ENCODE results near the gene MPC1.
"Not testable (repeated sequence)": the region's sequence is repeated elsewhere in the genome, so short reads cannot be mapped to it uniquely, and the experiment has no call there.

MPC1 gene

DNA sequence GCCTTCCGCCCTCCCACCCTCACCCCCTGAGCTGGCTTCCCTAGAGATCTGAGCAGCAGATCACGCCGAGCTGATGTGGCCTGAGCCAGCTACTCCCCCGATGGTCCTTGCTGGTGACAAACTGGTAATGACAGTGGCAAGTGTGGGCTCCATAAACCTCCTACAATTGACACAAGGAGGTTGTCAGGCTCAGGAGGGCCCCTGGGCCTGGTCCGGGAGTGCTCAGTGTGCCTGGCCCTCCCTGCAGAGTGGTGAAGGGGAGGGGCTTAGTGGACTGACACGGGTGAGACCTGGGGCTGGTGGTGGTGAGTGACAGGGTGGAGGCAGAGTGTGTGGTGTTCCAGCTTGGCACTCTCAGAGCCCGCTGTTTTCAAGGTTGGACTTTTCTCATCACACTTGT is 22.6 kb upstream of the MPC1 start:
- DNase-seq, result no peak

DNA sequence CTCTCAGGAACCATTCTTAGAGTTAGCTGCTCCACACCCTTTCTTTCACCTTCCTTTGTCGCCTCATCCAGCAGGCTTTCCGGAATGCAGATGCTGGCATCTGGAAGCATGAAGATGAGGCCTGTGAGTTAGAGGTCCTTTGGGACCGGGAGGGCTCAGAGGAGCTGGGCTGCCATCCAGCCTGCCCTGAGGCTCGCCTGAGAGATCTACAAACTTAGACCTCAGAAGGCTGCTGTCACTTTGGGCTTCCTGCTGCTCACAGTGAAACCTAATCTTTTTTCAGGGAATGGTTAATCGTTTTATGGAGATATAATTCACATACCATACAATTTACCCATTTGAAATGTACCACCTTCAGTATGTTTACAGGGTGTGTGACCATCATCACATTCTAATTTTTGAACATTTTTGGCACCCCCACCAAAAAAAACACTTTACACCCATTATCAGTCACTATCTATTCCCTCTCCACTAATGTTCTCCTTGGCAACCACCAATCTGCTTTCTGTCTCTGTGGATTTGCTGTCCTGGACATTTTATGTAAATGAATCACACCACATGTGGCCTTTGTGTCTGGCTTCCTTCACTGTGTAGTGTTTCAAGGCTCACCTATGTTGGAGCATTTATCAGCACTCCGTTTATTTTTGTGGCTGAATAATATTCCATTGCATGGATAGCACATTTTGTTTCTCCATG is 20.0 kb upstream of the MPC1 start:
- no peak for DNase-seq

DNA sequence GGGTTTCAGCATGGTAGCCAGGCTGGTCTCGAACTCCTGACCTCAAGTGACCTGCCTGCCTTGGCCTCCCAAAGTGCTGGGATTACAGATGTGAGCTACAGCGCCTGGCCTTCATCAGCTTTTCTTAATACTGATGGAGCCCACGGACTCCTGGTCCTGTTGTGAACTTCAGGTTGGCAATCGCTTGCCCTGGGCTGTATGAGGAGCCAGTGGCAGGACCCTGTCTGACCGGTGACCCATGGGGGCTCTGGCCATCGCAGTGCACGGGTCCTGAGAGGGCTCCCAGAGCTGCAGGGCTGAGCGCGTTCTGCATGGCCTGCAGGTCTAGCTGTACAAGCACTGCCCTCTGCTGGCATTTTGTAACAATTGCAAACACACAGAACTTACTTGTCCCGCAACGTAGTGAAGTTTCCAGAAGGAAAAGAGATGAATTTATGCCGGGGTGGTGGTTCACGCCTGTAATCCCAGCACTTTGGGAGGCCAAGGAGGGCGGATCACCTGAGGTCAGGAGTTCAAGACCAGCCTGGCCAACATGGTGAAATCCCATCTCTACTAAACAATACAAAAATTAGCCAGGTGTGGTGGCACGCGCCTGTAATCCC is 18.0 kb upstream of the MPC1 start:
- peak; percentile 64 for DNase-seq

DNA sequence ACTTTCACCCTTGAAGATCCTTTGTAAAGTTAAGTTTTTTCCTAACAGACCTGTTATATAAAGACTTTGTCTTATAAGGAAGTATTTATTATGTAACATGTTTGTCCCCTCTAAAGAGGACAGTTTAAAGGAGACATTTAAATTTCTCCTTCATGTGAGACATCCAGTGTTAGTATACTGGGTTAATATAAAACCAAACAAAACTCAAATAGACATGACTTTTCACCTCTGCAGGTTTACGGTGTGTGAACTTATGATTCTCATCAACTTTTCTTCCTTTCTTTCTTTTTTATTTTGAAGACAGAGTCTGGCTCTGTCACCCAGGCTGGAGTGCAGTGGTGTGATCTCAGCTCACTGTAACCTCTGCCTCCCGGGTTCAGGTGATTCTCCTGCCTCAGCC is 17.4 kb upstream of the MPC1 start:
- DNase-seq, result no peak

DNA sequence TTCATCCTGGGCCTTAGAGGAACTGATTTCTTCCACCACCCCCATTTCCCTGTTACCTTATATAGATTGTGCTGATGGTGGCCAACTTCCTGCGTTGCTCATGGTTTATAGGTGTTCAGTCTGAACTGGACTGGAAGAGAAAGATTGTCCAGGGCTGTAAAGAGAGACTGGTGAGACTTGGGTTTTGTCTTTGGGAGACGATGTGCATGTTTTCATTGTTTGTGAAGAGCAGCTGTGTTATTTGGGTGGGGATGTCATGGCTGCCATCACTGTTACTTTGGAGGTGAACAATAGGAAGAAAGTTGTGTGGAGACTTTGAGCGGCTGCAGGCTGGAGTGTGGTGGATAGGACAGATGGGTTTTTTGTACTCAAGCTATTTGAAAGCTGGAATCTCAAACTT is 15.6 kb upstream of the MPC1 start:
- DNase-seq, result no peak

DNA sequence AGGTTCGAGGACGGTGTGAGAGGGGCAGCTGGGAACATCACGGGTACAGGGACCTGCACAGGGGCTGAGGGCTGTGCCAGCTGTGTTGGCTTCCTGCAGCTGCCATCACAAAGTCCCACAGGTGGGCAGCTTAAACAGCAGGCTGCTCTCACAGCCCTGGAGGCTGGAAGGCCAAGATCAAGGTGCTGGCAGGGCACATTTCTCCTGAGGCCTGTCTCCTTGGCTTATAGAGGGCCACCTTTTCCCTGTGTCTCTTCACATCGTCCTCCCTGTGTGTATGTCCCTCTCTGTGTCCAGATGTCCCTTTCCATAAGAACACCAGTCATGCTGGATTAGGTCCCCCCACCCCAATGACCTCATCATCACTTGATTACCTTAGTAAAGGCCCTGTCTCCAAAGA is 15.1 kb upstream of the MPC1 start:
- no peak for DNase-seq

DNA sequence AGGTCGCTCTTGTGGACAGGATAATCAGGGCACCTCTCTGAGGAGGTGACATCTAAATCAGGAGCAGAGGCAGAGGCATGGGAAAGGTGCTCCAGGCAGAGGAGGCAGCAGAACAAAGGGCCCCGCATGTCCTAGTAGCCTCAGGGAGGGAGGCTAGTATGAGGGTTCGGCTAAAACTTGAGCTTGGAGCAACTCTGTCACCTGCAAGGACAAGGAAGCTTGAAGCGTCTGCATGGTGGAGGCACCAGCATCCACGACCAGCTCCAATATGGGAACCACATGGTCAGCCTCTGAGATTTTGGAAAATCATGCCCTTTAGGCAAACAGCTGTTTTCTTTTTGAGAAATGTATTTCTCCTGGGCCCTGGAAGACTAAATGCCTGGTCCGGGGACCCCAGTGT is 13.0 kb upstream of the MPC1 start:
- no peak for DNase-seq

DNA sequence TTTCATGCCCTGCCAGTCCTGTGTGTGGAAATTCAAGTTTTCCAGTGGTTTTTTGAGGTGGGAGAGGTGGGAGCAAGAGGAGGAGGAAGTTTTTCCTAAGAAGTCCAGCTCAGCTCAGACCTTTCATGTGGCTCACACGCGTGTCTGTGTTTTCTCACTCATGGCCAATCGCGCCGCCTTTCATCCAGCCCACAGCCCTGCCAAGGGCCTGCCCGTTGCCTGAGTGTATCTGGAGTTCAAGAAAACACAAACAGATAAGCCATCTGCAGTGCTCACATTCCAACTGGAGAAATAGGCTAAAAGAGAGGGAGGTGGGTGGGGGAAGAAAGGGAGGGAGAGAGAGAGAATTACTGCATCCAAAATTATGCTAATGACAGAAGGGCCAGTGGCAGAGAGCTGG is 12.6 kb upstream of the MPC1 start:
- no peak for DNase-seq

DNA sequence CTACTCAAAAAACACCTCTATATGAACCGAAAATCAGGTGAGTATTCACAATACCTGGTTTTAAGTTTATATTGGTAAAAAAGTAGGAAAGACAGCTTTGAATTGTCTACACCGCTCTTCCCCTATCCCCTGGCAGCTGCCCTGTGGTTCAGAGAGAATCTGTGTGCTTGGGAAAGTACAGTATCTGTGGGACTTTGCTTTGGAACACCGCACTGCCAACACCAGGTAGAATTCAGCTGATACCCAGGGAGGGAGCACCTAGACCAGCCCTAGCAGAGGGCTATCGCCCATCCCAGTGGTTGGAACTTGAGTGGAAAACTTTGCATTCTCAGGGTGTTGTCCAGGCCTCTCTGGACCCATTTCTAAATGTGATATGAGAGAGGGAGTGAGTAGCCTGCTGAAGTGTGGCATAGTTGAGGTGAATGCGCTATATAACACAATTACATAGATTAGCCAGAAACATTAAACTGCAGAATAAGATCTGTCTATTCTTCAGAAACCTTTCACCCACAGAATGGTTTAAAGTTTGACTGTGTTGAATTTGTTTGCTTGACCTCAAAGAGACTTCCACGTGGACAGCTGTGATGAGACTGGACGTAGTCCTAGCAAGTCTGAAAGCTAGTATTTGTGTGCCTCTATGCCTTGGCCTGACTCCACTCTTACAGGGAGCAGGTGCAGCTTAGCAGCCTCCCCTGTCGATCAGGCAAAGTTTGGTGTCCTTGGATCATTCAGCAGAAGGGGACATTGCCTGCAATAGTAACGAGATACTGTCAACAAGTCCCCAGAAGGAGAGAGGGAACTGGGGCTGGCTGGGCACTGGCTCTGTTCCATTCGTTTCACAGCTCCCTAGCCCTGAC is 11.5 kb upstream of the MPC1 start:
- no peak for DNase-seq

DNA sequence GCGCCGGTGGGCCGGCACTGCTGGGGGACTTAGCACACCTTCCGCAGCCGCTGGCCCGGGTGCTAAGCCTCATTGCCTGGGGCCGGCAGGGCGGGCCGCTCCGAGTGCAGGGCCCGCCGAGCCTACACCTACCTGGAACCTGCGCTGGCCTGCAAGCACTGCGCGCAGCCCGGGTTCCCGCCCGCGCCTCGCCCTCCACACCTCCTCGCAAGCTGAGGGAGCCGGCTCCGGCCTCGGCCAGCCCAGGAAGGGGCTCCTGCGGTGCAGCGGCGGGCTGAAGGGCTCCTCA is 10.7 kb upstream of the MPC1 start:
- no peak for DNase-seq

DNA sequence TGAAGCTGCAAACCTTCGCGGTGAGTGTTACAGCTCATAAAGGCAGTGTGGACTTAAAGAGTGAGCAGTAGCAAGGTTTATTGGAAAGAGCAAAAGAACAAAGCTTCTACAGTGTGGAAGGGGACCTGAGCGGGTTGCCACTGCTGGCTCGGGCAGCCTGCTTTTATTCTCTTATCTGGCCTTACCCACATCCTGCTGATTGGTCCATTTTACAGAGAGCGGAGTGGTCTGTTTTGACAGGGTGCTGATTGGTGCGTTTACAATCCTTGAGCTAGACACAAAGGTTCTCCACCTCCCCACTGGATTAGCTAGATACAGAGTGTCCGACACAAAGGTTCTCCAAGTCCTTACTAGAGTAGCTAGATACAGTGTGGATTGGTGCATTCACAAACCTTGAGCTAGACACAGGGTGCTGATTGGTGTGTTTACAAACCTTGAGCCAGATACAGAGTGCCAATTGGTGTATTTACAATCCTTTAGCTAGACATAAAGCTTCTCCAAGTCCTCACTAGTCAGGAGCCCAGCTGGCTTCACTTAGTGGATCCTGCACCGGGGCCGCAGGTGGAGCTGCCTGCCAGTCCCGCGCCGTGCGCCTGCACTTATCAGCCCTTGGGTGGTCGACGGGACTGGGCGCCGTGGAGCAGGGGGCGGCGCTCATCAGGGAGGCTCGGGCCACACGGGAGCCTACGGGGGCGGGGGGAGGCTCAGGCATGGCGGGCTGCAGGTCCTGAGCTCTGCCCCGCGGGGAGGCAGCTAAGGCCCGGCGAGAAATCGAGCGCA is 10.2 kb upstream of the MPC1 start:
- DNase-seq, result not testable (repeated sequence)

DNA sequence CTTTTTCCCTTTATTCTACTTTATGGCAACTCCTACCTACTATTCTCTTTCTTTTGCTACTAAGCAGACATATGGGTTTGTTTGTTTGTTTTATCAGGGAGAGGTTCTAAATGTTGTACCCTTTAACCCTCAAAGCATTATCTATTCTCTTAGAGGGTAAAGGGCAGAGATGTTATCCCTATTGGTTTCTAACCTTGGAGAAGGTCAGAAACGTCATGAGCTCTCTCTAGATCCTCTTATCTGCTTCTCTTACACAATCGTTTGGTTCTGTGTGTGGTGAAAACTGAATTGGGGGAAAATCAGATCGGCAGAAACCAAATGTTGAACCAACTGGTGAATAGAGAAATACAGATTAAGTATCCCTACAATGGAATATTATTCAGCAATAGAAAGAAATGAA is 6.4 kb upstream of the MPC1 start:
- DNase-seq, result no peak

DNA sequence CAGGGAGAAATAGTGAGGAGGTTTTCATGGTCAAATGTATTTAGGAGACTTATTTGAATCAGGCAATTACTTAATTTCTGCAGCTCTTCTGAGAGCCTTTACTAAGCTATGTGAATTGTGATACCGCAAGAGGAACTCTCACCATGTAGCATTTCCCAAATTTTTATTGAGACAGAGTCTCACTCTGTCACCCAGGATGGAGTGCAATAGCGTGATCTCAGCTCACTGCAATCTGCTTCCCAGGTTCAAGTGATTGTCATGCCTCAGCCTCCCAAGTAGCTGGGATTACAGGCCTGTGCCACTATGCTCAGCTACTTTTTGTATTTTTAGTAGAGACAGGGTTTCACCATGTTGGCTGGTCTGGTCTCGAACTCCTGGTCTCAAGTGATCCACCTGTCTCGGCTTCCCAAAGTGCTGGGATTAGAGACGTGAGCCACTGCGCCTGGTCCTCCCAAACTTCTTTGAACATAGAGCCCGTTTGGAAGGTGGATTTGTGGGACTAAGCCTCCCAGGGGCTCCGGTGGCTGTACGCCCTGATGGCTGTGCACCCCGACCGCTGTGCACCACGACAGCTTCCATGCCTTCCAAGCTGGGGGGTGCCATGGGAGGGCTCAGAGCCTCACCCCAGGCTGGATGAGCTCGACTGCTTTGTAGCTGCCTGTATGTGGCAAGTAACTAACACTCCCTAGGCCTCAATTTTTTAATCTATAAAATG is 5.7 kb upstream of the MPC1 start:
- no peak for DNase-seq

DNA sequence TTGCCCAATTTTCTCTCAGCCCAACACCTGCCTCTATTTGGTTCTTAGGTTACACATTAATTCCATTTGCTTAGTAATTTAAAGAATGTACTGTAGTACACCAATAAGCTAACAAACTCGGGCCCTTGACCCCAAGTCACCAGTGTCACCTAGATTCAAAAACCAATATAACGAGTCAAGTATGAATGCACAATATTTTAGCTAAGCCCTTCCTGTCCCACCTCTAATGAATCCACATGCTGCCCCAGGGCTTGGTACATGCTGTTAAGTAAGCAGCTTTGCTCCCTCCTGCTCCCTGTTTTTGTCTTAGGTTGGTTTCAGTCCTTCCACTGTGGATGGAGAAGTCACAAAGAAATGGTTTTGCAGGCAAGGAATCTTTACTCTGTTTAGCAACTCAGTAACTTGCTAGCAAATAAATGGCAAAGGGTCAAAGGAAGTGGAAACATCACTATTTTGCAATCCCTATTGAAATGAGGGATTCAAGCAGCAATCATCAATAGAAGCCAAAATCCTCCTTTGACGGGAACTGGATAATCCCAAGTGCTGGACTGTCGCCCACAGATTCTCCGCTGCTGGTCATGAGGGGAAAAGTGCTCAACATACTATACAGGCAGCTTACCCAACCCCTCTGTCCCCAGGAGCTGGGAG is 5.0 kb upstream of the MPC1 start:
- DNase-seq, result no peak

DNA sequence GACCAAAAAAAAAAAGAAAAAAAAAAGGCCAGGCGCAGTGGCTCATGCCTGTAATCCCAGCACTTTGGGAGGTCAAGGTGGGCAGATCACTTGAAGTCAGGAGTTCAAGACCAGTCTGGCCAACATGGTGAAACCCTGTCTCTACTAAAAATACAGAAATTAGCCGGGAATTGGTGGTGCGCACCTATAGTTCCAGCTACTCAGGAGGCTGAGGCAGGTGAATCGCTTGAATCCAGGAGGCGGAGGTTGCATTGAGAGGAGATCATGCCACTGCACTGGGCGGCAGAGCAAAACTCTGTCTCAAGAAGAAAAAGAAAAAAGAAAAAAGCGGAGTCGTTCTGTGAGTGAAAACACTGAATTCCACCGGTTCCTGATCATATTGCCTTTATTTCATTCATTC is 4.4 kb upstream of the MPC1 start:
- not testable (repeated sequence) for DNase-seq

DNA sequence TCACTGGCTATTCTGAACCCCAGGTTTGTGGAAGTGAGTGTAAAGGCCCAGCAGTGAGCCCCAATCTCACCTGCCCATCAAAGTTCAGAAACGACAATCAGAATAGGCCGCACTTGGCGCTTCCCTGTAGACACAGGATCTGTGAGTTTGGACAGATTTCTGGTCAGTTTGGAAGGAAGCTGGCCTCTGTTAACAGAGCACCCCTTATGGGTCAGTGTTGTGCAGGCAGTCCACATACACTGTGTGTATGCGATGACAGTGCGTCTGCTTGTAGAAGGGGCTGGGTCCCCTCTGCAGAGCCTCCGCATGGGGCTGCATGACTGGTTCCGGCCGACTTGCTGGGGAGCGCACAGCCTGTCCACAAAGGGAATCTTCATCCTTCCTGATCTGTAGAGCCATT is 3.4 kb upstream of the MPC1 start:
- DNase-seq, result no peak

DNA sequence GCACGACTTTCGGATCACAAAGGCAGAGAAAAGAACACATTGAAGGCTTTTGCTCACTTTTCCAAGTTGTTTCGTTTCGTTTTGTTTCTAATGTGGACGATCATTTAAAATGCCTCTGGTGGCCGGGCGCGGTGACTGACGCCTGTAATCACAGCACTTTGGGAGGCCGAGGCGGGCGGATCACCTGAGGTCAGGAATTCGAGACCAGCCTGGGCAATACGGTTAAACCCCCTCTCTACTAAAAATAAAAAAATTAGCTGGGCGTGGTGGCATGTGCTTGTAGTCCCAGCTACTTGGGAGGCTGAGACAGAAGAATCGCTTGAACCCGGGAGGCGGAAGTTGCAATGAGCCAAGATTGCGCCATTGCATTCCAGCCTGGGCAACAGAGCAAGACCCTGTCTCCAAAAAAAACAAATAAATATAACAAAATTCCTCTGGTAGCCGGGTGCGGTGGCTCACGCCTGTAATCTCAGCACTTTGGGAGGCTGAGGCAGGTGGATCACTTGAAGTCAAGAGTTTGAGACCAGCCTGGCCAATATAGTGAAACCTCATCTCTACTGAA is 1.1 kb upstream of the MPC1 start:
- DNase-seq, result peak; percentile 28

DNA sequence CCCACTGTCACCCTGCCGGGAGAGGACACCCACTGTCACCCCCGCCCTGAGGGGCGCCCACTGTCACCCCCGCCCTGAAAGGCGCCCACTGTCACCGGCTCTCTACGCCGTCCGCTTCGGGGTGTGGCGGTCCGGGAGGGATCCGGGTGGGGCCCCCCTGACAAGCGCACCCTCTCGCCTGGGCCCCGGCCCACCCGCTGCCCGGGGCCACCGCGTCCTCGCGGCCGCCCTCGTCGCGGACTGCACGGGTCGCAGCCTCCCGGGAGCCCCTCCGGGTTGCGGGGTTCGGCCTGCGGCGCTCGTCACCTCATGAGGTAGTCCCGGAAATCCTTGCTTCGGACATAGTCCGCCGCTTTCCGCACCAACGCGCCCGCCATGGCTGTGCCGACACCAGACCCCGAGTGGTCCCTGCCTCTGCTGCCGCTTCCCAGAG is 224 bp downstream of the MPC1 start:
- peak; percentile 1 for DNase-seq

DNA sequence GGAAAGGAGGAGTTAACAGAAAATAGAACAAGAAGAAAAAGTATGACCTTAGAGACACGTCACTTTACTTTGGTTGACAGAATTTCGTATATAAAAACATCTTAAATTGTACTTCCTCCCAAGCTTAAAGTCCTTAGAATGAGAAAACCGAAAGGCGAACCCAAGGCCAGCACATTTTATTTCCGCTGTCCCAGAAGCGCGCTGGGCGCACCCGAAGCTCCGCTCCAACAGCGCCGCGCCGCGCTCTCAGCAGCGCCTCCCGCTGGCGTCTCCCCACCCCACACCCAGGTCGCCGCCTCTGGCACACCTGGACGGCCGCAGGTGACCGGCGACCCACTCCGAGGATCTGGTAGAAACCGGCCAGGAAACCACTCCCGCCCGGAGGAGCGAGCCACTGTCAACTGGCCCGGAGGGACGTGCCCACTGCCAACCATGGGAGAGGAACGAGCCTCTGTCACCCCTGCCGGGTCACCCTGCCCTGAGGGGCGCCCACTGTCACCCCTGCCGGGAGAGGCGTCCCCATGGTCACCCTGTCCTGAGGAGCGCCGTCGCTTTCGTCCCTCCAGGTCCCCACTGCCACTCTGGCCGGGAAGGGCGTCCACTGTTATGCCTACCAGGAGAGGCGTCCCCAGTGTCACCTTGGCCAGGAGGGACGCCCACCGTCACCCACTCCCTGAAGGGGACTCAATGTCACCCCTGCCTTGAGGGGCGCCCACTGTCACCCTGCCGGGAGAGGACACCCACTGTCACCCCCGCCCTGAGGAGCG is 824 bp downstream of the MPC1 start:
- DNase-seq, result peak; percentile 47

DNA sequence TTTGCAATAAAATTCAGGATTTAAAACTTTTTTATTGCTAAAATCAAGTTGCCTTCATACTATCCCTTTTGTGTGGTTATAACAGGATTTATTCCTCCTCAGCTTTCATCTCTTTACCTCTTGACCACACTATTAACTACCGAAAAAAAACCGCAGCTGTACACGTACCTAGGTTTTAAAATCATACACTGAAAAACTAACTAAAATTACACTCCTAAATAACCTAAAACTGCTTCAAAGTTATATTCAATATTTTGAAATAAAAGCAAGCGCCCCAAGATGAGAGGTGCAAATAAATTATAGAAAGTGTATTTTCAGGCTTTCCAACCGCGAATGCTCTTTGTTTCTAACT is 1.4 kb downstream of the MPC1 start:
- DNase-seq, result no peak

DNA sequence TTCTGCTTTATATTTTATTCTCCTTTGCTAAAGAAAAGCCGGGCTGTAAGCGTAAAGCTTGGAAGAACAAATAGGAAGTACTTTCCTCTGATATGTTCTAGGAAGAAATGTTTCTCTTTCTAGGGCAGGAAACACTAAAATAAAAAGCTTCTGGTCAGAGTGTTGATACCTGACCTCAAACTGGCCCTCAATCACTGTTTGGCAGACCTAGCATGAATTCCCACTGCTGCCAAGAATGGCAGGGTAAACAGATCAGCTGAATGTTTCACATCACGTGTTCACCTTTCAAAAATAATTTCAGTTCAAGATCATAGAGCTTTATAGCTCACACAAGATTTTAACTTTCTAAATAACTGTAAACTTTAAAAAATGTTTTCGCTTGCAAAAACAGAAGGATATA is 2.9 kb downstream of the MPC1 start:
- DNase-seq, result no peak

Measured in CD4-positive, alpha-beta T cell treated with Interleukin-4 for 4 hours (primary cell).